ENCODE data around the gene U2AF2.

Gene U2AF2

GRCh38 chr19:55720214-55720746, 65.4 kb downstream of the U2AF2 start:
- no peak for DNase-seq

- DNase-seq, result no peak
Observed at GRCh38 chr19:55720801-55721200, 66.0 kb downstream of the U2AF2 start.

- DNase-seq, result no peak
Observed at GRCh38 chr19:55723491-55723890, 68.7 kb downstream of the U2AF2 start.

All from activated naive CD4-positive, alpha-beta T cell treated with anti-CD3 and anti-CD28 coated beads, Interleukin-2, amount 50 U/mL, for 16 hours (primary cell).